ENCODE results near the gene DFFA.

DNA sequence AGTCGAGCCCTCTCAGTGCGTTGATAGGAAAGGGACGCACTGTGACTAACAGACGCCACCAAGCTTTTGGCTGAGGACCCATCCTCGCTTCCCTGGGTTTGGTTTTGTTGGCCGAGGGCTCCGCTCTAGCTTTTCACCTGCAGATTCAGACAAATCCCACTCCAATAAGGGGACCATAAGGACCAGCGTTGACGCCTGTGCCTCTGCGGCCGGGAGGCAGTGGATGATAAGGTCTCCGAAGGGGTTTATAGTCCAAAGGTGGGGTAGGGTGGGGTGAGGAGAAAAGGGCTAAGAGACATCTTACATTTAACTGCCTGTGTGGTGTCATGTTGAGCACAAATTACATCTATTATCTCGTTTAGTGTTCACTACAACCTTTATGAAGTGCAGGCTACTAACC lies 3.2 kb upstream of the DFFA start:
- TF ChIP-seq GABPA (IDR thresholded peaks at IDR 0.05 in 1 of 2, conservative IDR thresholded peaks at IDR 0.05 in 1 of 2) (no peak), TAF1 (conservative IDR thresholded peaks at IDR 0.05) (no peak)
- TF ChIP-seq, protein P1, sequence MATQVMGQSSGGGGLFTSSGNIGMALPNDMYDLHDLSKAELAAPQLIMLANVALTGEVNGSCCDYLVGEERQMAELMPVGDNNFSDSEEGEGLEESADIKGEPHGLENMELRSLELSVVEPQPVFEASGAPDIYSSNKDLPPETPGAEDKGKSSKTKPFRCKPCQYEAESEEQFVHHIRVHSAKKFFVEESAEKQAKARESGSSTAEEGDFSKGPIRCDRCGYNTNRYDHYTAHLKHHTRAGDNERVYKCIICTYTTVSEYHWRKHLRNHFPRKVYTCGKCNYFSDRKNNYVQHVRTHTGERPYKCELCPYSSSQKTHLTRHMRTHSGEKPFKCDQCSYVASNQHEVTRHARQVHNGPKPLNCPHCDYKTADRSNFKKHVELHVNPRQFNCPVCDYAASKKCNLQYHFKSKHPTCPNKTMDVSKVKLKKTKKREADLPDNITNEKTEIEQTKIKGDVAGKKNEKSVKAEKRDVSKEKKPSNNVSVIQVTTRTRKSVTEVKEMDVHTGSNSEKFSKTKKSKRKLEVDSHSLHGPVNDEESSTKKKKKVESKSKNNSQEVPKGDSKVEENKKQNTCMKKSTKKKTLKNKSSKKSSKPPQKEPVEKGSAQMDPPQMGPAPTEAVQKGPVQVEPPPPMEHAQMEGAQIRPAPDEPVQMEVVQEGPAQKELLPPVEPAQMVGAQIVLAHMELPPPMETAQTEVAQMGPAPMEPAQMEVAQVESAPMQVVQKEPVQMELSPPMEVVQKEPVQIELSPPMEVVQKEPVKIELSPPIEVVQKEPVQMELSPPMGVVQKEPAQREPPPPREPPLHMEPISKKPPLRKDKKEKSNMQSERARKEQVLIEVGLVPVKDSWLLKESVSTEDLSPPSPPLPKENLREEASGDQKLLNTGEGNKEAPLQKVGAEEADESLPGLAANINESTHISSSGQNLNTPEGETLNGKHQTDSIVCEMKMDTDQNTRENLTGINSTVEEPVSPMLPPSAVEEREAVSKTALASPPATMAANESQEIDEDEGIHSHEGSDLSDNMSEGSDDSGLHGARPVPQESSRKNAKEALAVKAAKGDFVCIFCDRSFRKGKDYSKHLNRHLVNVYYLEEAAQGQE (IDR thresholded peaks at IDR 0.05), result no peak
